GM12878 (cell line): ENCODE data around the gene C1orf21. TPM values are rescaled to one million over a fixed set of nuclear protein-coding genes. Genes with fewer than 3 reads are reported as not detected.

ENCODE experiments used
- ATAC-seq: fragments of 200-7000 bp; cut with Tn5 transposase; 3 replicates; pipeline ENCODE4 v1.9.1; 2020; ENCODE audit warnings: mild to moderate bottlenecking, moderate library complexity
- BruUV-seq: library from RNA; stranded (reverse); fragments of 400-500 nt; replicated peaks from 2 replicates; lab custom pipeline; 2021; lab: Mats Ljungman, UMichigan
- CTCF ChIA-PET: fragments of 300-600 bp; sonication (Branson Sonifier 250); formaldehyde crosslinking; extraction: SDS; loops from one replicate; lab custom pipeline; 2021; ENCODE audit warnings: inconsistent platforms; lab: Yijun Ruan, JAX
- POLR2A ChIA-PET: fragments of 350-600 bp; formaldehyde crosslinking; extraction: SDS; loops from one replicate; lab custom pipeline; 2021; ENCODE audit warnings: inconsistent platforms; lab: Charles Lee
- RAD21 ChIA-PET: fragments of 300-600 bp; sonication (Branson Sonifier 250); formaldehyde crosslinking; loops from one replicate; lab custom pipeline; 2023; ENCODE audit warnings: antibody characterized with exemption; ENCODE audit not compliant: unreplicated experiment; lab: Charles Lee
- SMC1A ChIA-PET: fragments of 300-600 bp; sonication (Branson Sonifier 250); formaldehyde crosslinking; loops from one replicate; lab custom pipeline; 2023; ENCODE audit not compliant: unreplicated experiment, uncharacterized antibody; lab: Charles Lee
- DNase-seq: peaks from one replicate; pipeline ENCODE4 v3.0.0-alpha.2; 2011; ENCODE audit warnings: low read depth, low spot score
- FAIRE-seq: peaks from 3 replicates; lab custom pipeline; 2011; peaks lifted over from hg19 to GRCh38; lab: Jason Lieb, UNC
- H2AFZ ChIP-seq: 2 replicates; pipeline ENCODE4 v1.6.0; 2011; ENCODE audit warnings: low read depth, low read length, control low read depth; ENCODE audit not compliant: control insufficient read depth
- H3K27ac ChIP-seq: 2 replicates; pipeline ENCODE4 v1.5.1; 2011; ENCODE audit warnings: control low read depth; ENCODE audit not compliant: control insufficient read depth, insufficient read depth
- H3K27me3 ChIP-seq, 2 experiments: replicated peaks in 1 of 2; 2 replicates each; pipeline versions ENCODE4 v1.6.0 to v1.6.1; 2011; ENCODE audit warnings: low read length in 1 of 2; ENCODE audit not compliant: control insufficient read depth in 2 of 2, insufficient read depth in 2 of 2
- H3K36me3 ChIP-seq, 2 experiments: 2 replicates each; pipeline ENCODE4 v1.5.1; 2011; ENCODE audit warnings: low read length in 1 of 2; ENCODE audit not compliant: control insufficient read depth in 2 of 2, insufficient read depth in 2 of 2
- H3K4me1 ChIP-seq: 2 replicates; pipeline ENCODE4 v1.6.1; 2011; ENCODE audit warnings: mild to moderate bottlenecking, low read length, moderate library complexity, mixed read lengths; ENCODE audit not compliant: control insufficient read depth, insufficient read depth
- H3K4me2 ChIP-seq: 2 replicates; pipeline ENCODE4 v1.6.0; 2011; ENCODE audit warnings: control low read depth; ENCODE audit not compliant: control insufficient read depth, insufficient read depth
- H3K4me3 ChIP-seq: fragments of 200-600 bp; sonication (generic); 2 replicates; pipeline ENCODE4 v1.5.1; 2016
- H3K79me2 ChIP-seq: 2 replicates; pipeline ENCODE4 v1.6.0; 2011; ENCODE audit warnings: low read length; ENCODE audit not compliant: control insufficient read depth, insufficient read depth
- H3K9ac ChIP-seq: 2 replicates; pipeline ENCODE4 v1.8.0; 2011; ENCODE audit warnings: low read length, control low read depth, mixed read lengths; ENCODE audit not compliant: control insufficient read depth, insufficient read depth
- H3K9me3 ChIP-seq: replicated peaks from 3 replicates; pipeline ENCODE4 v1.5.1; 2011; ENCODE audit warnings: mild to moderate bottlenecking, low read length; ENCODE audit not compliant: control insufficient read depth, insufficient read depth
- H4K20me1 ChIP-seq: 2 replicates; pipeline ENCODE4 v1.6.0; 2011; ENCODE audit not compliant: control insufficient read depth, insufficient read depth
- ASH2L ChIP-seq: fragments of 300-600, 200-600 bp; sonication (generic); IDR thresholded peaks from 2 replicates; pipeline ENCODE4 v1.6.1; 2017; ENCODE audit warnings: low read depth, mild to moderate bottlenecking, borderline replicate concordance
- ATF2 ChIP-seq: IDR thresholded peaks from 2 replicates; pipeline ENCODE4 v1.6.1; 2012; ENCODE audit warnings: low read length, inconsistent platforms
- CHD4 ChIP-seq: fragments of 200-600 bp; sonication (generic); IDR thresholded peaks from 2 replicates; pipeline ENCODE4 v1.6.1; 2016; ENCODE audit warnings: mild to moderate bottlenecking
- HSF1 ChIP-seq: fragments of 150-350 bp; IDR thresholded peaks from 2 replicates; pipeline ENCODE4 v1.6.1; 2014; ENCODE audit warnings: mild to moderate bottlenecking, low read depth, low read length
- KAT2A ChIP-seq: conservative IDR thresholded peaks from 2 replicates; pipeline ENCODE4 v1.6.1; 2011; ENCODE audit warnings: low read depth, low read length; ENCODE audit not compliant: control insufficient read depth
- NR2C2 ChIP-seq: IDR thresholded peaks from 2 replicates; pipeline ENCODE4 v1.6.1; 2011; ENCODE audit warnings: borderline replicate concordance, low read depth; ENCODE audit not compliant: control insufficient read depth, insufficient read length
- SIX5 ChIP-seq: IDR thresholded peaks from 2 replicates; pipeline ENCODE4 v1.6.1; 2011; ENCODE audit warnings: mild to moderate bottlenecking, low read depth, low read length, moderate library complexity; ENCODE audit not compliant: severe bottlenecking
- SMARCA5 ChIP-seq: fragments of 450-650 bp; IDR thresholded peaks from 2 replicates; pipeline ENCODE4 v1.6.1; 2017; ENCODE audit warnings: mild to moderate bottlenecking
- SPI1 ChIP-seq: IDR thresholded peaks from 2 replicates; pipeline ENCODE4 v1.6.1; 2011; ENCODE audit warnings: low read depth, mild to moderate bottlenecking, low read length, moderate library complexity, borderline replicate concordance; ENCODE audit not compliant: insufficient read depth
- in situ Hi-C: fragments of 300-500 bp; cut with MboI; formaldehyde crosslinking; loops from 9 replicates; pipeline ENCODE4 v1.14.3; 2018; ENCODE audit warnings: mixed read lengths
- intact Hi-C: fragments of 100-400 bp; cut with micrococcal nuclease; formaldehyde crosslinking; loops from one replicate; pipeline ENCODE4 v1.14.2; 2022; ENCODE audit not compliant: unreplicated experiment
- polyA plus RNA-seq, 11 experiments: library from polyadenylated mRNA; depleted of rRNA in 4 of 11; unstranded in 6 of 11; stranded (reverse) in 5 of 11; fragments of >200 nt; fragmentation: Nextera tagmentation in 4 of 11; fragmentation: Illumina TruSeq in 1 of 11; extraction: Ambion mirVana in 4 of 11; extraction: Trizol in 1 of 11; gene quantifications; 1 replicate in 1 of 11; 2 replicates in 10 of 11; pipeline versions ENCODE4 v1.2.1 to v1.2.3, GENCODE V29; 2011 to 2016; ENCODE audit warnings: inconsistent platforms in 2 of 11, missing spikeins in 2 of 11, low read depth in 1 of 11
- total RNA-seq, 4 experiments: library from RNA; depleted of rRNA in 3 of 4; stranded (reverse); fragments of >200 nt in 3 of 4; fragmentation: Illumina TruSeq in 1 of 4; extraction: Trizol in 1 of 4; gene quantifications; 2 replicates each; pipeline versions ENCODE4 v1.2.1 to v1.2.3, GENCODE V29; 2013 to 2021

Gene C1orf21
- total and polyA plus RNA-seq, 10 of the 15 experiments (the other 5 are each of a cell fraction or from before 2014, with no cell fraction given) = 0.03 to 1.6 (median 0.17) TPM; not detected in 3

- in situ Hi-C loops = no loop called here
- H3K79me2 ChIP-seq = no peaks in the 10 kb centered on the region
- FAIRE-seq (no peak), ATAC-seq (no peak), DNase-seq (no peak)
- ChIA-PET SMC1A (no interaction called here), POLR2A (no interaction called here), CTCF (no interaction called here), RAD21 (no interaction called here)
- no peaks in the 10 kb centered on the region; the same call in 2 of the 3 replicates for H3K9me3 ChIP-seq
- no TSS peak for BruUV-seq
- no peaks in the 10 kb centered on the region; the same call in 1 of the 2 replicates for H3K4me1 ChIP-seq
- H3K27ac ChIP-seq = no peak overlapping the region
- H3K4me2 ChIP-seq = no peak overlapping the region
- H3K36me3 ChIP-seq = no peaks in the 10 kb centered on the region
- intact Hi-C loops = no loop called here
- no peaks in the 10 kb centered on the region; a peak in 1 of 4 replicates for H3K27me3 ChIP-seq
- H3K4me3 ChIP-seq = no peak overlapping the region
- no peak overlapping the region for H2AFZ ChIP-seq
- no peaks in the 10 kb centered on the region for H4K20me1 ChIP-seq
- H3K9ac ChIP-seq = no peak overlapping the region
- TF ChIP-seq SPI1 (no peak), NR2C2 (no peak), SIX5 (no peak), ASH2L (no peak), SMARCA5 (no peak), KAT2A (no peak), ATF2 (no peak), CHD4 (no peak), HSF1 (no peak)
- TF ChIP-seq, all 136 proteins: peak for 0
These were observed 222.2 kb downstream of the C1orf21 start for GRCh38 chr1:184608990-184609389.
